ENCODE results near the gene MRPL10.

The MRPL10 gene

DNA sequence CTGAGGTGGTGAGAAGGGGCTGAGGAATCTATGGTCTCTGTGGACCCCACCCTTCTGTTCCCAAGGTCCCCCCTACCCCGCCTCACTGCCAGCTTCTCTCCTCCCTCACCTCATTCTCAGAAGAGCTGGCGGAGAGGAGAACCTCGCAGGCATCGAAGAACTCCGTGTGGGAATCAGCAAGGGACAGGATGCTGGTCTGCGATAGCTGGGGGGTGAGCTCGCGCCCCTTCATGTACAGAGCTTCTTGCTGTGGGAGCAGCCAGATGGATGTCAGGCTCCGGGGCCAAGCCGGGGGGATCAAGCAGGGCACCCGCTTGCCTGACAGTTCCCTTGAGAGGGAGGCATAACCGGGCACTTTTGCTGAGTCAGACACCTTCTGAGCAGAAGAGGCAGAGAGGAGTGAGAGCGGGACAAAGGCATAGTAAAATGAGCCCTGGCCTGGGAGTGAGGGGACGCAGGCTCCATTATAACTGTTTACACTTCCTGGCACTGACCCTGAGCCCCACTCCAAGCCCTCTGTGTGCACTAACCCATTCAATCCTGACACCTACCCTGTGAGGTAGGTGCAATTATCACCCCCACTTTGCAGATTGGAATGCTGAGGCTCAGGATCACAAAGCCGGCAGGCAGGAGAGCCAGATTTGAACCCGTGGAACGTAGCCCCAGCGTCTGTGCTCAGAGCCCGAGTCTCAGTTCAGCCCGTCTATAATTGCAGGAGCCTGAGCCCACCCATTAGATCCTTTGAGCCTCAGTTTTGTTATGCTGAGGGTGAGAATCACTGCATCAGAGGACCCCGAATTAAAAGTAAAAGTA lies 16.0 kb downstream of the MRPL10 start:
- H3K4me3 ChIP-seq (ENCODE audit: low read depth, low read length), result no peak overlapping the region
- in situ Hi-C loops (cut with HindIII; ENCODE audit: low sequenced_read_pairs), result no loop called here
- DNase-seq (ENCODE audit: low read depth), result no peak
- TF ChIP-seq, protein P1, sequence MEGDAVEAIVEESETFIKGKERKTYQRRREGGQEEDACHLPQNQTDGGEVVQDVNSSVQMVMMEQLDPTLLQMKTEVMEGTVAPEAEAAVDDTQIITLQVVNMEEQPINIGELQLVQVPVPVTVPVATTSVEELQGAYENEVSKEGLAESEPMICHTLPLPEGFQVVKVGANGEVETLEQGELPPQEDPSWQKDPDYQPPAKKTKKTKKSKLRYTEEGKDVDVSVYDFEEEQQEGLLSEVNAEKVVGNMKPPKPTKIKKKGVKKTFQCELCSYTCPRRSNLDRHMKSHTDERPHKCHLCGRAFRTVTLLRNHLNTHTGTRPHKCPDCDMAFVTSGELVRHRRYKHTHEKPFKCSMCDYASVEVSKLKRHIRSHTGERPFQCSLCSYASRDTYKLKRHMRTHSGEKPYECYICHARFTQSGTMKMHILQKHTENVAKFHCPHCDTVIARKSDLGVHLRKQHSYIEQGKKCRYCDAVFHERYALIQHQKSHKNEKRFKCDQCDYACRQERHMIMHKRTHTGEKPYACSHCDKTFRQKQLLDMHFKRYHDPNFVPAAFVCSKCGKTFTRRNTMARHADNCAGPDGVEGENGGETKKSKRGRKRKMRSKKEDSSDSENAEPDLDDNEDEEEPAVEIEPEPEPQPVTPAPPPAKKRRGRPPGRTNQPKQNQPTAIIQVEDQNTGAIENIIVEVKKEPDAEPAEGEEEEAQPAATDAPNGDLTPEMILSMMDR (IDR thresholded peaks at IDR 0.05; ENCODE audit: low read depth, low read length, missing control alignments), result no peak

DNA sequence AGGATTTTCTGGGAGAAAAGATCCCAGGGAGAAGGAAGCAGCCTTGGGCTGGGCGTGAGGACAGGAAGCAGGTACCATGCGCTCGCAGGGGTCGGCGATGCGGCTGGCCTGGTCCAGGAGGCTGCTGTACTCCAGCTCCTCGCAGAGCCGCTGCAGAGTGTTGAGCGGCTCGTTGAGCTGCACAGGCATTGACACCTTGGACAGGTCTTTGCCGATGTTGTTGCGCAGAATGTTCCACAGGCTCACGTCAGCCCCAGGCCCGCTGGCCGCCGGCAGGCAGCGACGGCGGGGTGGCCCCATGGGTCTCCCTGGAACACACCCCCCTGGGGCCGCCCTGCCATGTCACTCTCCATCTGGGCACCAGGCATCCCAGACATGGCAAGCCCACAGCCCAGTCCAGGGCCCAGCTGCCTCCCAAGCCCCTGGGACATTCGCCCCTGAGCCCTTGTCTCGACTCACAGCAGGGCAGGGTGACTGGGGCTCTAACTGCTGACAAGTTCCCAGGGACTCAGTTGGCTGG lies 17.8 kb downstream of the MRPL10 start:
- H3K4me3 ChIP-seq (ENCODE audit: low read depth, low read length), result no peak overlapping the region
- no peak for DNase-seq (ENCODE audit: low read depth)
- in situ Hi-C loops (cut with HindIII; ENCODE audit: low sequenced_read_pairs), result no loop called here
- TF ChIP-seq, protein P1 (IDR thresholded peaks at IDR 0.05; ENCODE audit: low read depth, low read length, missing control alignments), result no peak

GRCh38 chr17:47813077-47813476 lies 18.3 kb downstream of the MRPL10 start:
- TF ChIP-seq, protein P1 (IDR thresholded peaks at IDR 0.05; ENCODE audit: low read depth, low read length, missing control alignments), result no peak
- H3K4me3 ChIP-seq (ENCODE audit: low read depth, low read length), result no peak overlapping the region
- DNase-seq (ENCODE audit: low read depth), result no peak
- in situ Hi-C loops (cut with HindIII; ENCODE audit: low sequenced_read_pairs), result no loop called here

DNA sequence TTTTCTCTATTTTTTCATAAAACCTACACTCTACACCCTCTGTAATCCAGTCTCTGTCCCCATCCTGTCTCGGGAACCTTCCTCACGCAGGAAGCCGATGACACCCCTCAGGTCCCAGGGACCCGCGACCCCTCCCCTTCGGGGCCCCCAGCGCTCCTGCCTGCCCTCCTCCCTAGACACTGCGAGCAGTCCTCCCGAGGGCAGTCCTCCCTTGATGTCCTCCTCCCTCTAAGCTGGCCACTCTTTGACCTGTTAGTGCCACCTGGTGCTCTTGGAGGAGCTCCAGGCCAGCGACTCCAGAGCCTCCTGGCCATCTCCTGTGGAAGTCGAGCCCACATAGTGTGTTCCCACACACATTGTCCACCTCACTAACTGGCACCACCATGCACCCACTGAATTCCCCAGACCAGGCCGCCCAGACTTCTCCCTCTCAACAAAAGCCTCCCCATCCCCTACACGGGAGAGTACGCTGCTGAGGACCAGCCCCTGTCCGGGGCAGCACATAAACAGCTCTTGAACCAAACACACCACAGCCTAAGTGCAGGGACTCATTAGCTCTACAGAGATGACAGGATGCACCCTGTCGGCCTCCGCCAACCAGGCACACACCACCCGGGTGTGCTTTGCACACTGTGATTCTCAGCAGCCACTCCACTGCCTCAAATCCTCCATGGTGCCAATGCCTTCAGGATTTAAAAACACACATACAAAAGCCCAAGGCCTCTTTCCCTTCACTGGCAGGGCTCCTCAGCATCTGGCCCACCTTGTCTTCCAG lies 19.0 kb downstream of the MRPL10 start:
- in situ Hi-C loops (cut with HindIII; ENCODE audit: low sequenced_read_pairs), result no loop called here
- TF ChIP-seq, protein P1 (IDR thresholded peaks at IDR 0.05; ENCODE audit: low read depth, low read length, missing control alignments), result no peak
- H3K4me3 ChIP-seq (ENCODE audit: low read depth, low read length), result no peak overlapping the region
- DNase-seq (ENCODE audit: low read depth), result no peak

DNA sequence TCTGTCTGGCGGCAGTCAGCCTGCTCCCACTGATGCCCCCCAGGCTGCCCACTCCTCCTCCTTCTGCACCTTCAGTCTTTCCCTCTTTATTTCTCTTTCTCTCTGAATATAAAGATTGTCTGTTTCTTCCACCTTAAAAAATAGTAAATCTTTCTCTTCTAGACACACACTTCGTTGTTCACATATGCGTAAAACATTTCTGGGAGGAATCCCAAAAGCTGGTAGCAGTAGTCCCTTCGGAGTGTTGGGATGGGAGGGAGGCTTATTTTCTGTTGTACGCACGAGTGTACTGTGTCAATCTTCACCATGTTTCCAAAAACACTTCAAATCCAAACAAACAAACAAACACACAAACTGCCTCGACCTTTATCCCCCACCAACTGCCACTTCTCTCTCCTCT lies 19.6 kb downstream of the MRPL10 start:
- in situ Hi-C loops (cut with HindIII; ENCODE audit: low sequenced_read_pairs), result no loop called here

More for the DNA sequence above, 19.6 kb downstream of the MRPL10 start:
- no peak overlapping the region for H3K4me3 ChIP-seq (ENCODE audit: low read depth, low read length)
- DNase-seq (ENCODE audit: low read depth), result no peak
- TF ChIP-seq, protein P1 (IDR thresholded peaks at IDR 0.05; ENCODE audit: low read depth, low read length, missing control alignments), result no peak
